Neural crest cell (in vitro differentiated cells): ENCODE measurements around the gene SERPINA12. TPM values are rescaled to one million over a fixed set of nuclear protein-coding genes. Genes with fewer than 3 reads are reported as not detected.

Experiments used
- DNase-seq: peaks from one replicate; pipeline ENCODE4 v3.0.0; 2021; ENCODE audit warnings: low read depth, mixed read lengths, low spot score
- H3K27ac Mint-ChIP-seq: one replicate; pipeline ENCODE4 v1.8.0; 2021; ENCODE audit warnings: mild to moderate bottlenecking, mixed read lengths; ENCODE audit not compliant: unreplicated experiment
- H3K27me3 Mint-ChIP-seq: 2 replicates; pipeline ENCODE4 v1.8.0; 2021; ENCODE audit warnings: low read depth, mild to moderate bottlenecking, mixed read lengths
- H3K36me3 Mint-ChIP-seq: 2 replicates; pipeline ENCODE4 v1.8.0; 2021; ENCODE audit warnings: low read depth, mild to moderate bottlenecking, mixed read lengths
- H3K4me1 Mint-ChIP-seq: 2 replicates; pipeline ENCODE4 v1.8.0; 2021; ENCODE audit warnings: mixed read lengths
- H3K4me3 Mint-ChIP-seq: one replicate; pipeline ENCODE4 v1.8.0; 2021; ENCODE audit warnings: mild to moderate bottlenecking, mixed read lengths
- H3K9me3 Mint-ChIP-seq: 2 replicates; pipeline ENCODE4 v1.8.0; 2021; ENCODE audit warnings: mixed read lengths
- CTCF ChIP-seq: fragments of 200-600 bp; sonication (generic); conservative IDR thresholded peaks from 2 replicates; pipeline ENCODE4 v1.5.0; 2021; ENCODE audit warnings: antibody characterized with exemption, mild to moderate bottlenecking
- total RNA-seq: library from RNA; stranded (reverse); gene quantifications from 2 replicates; pipeline ENCODE4 v1.2.1, GENCODE V29; 2021

Gene SERPINA12
- total RNA-seq, 1 donor from 2014 or later = not detected

- Mint-ChIP-seq H3K36me3 (peaks cover 3% of the 10 kb centered on the region), H3K27me3 (peaks cover 11% of the 10 kb centered on the region), H3K9me3 (peaks cover 7% of the 10 kb centered on the region), H3K27ac (no peak overlapping the region), H3K4me1 (peaks cover 11% of the 10 kb centered on the region), H3K4me3 (no peak overlapping the region)
- DNase-seq = no peak
- TF ChIP-seq CTCF = no peak
These were observed 47.1 kb downstream of the SERPINA12 start for GRCh38 chr14:94462219-94462551.

- Mint-ChIP-seq H3K36me3 (peaks cover 3% of the 10 kb centered on the region), H3K27me3 (peaks cover 7% of the 10 kb centered on the region), H3K9me3 (peaks cover 9% of the 10 kb centered on the region), H3K4me3 (no peak overlapping the region), H3K4me1 (peaks cover 7% of the 10 kb centered on the region), H3K27ac (no peak overlapping the region)
- DNase-seq = no peak
- TF ChIP-seq CTCF = no peak
These were observed 47.6 kb downstream of the SERPINA12 start for GRCh38 chr14:94461526-94462218.

- Mint-ChIP-seq H3K27me3 (peaks cover 1% of the 10 kb centered on the region), H3K9me3 (peaks cover 12% of the 10 kb centered on the region), H3K36me3 (peaks cover 3% of the 10 kb centered on the region), H3K4me3 (no peak overlapping the region), H3K27ac (no peak overlapping the region), H3K4me1 (peaks cover 10% of the 10 kb centered on the region)
- DNase-seq = no peak
- no peak for TF ChIP-seq CTCF
These were observed 48.4 kb downstream of the SERPINA12 start for GRCh38 chr14:94460631-94461416.

GRCh38 chr14:94458558-94459205, 50.6 kb downstream of the SERPINA12 start:
- H3K27me3 Mint-ChIP-seq = peaks cover 6% of the 10 kb centered on the region
- H3K9me3 Mint-ChIP-seq = peaks cover 20% of the 10 kb centered on the region
- DNase-seq = no peak

GRCh38 chr14:94458096-94458495, 51.2 kb downstream of the SERPINA12 start:
- no peak for TF ChIP-seq CTCF
- peaks cover 12% of the 10 kb centered on the region for H3K4me1 Mint-ChIP-seq
- H3K4me3 Mint-ChIP-seq = no peak overlapping the region
- peaks cover 8% of the 10 kb centered on the region for H3K27me3 Mint-ChIP-seq
- H3K27ac Mint-ChIP-seq = no peak overlapping the region
- peaks cover 5% of the 10 kb centered on the region for H3K36me3 Mint-ChIP-seq
- DNase-seq = no peak
- H3K9me3 Mint-ChIP-seq = peaks cover 20% of the 10 kb centered on the region

More at GRCh38 chr14:94458558-94459205, 50.6 kb downstream of the SERPINA12 start:
- Mint-ChIP-seq H3K4me1 (peaks cover 12% of the 10 kb centered on the region), H3K27ac (peak overlapping the region; percentile 8), H3K4me3 (no peak overlapping the region), H3K36me3 (peaks cover 5% of the 10 kb centered on the region)
- no peak for TF ChIP-seq CTCF
